ENCODE results near the gene CCDC198. TPM values are rescaled to one million over a fixed set of nuclear protein-coding genes. Genes with fewer than 3 reads are reported as not detected.

Gene CCDC198, protein sequence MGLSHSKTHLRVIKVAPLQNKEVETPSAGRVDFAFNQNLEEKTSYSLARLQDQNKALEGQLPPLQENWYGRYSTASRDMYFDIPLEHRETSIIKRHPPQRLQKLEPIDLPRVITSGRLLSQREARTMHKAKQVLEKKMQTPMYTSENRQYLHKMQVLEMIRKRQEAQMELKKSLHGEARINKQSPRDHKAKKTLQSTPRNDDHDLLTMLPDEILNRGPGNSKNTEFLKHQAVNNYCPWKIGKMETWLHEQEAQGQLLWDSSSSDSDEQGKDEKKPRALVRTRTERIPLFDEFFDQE
- 0.28 TPM for polyA plus RNA-seq (ENCODE audit: insufficient read length)

DNA sequence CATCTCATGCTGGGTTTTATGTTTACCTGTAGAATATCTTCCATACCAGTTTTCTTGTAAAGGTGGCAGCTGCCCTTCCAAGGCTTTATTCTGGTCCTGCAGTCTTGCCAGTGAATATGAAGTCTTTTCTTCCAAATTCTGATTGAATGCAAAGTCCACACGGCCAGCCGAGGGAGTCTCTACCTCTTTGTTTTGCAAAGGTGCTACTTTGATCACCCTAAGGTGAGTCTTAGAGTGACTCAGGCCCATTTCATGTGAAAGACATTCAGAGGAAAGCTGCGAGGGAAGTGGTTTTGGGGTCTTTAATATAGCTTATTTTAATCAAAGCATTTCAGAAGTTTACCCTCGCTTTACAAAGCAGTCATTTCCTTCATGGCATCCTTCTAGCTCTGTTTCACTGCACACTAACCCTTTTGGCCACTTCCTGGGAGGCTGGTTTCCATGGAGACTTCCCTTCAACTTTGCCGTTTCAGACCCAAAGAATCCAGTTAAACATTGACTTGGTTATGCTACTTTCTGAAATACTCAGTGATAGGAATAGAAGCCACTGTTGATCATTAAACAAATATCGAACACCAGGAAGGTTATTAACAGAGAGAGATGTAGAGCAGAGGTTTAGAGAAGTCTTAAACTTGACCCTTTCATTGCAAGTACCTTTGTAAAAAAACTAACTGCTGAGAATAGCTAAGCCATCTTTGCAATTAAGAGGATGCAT is at the start of gene CCDC198:
Gene CCDC198 (minus strand): TSS at position 391 of the 715 bp plus-strand sequence. CDS start 142 bp downstream, at position 249.
- DNase-seq = no peak

DNA sequence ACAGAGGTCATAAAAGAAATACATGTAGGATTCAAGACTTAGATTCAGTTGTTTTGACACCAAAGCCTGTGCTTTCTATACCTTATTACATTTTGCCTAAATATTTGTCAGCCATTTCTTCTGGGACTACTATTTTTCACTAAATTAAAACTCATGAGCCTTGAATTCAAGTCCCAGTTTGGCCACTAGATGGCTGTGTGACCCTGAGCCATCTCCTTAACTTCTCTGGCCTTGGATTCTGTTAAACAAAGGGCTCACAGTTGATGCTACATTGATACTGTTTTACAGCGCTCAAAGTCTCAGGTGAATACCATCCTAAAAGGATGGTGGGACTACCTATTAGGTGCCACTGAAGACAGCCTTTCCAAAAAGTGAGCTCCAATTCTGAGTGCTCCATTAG is 39.6 kb upstream of the CCDC198 start:
- peak; percentile 6 for DNase-seq

DNA sequence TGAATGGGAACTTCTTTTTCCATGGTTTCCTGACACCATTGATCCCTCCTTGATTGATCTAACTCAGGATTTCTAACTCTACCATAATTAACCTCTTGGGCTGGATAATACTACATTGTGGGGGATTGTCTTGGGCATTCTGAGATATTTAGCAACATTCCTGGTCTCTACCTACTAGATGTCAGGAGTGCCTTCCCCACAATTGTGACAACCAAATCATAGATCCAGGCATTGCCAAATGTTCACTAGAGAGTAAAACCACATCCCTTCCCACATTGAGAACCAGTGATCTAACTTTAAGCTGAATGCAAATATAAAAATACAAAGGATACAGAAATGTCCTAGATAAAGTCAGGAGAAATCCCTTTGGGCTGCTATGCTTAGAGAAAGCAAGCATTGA is 36.9 kb upstream of the CCDC198 start:
- no peak for DNase-seq

DNA sequence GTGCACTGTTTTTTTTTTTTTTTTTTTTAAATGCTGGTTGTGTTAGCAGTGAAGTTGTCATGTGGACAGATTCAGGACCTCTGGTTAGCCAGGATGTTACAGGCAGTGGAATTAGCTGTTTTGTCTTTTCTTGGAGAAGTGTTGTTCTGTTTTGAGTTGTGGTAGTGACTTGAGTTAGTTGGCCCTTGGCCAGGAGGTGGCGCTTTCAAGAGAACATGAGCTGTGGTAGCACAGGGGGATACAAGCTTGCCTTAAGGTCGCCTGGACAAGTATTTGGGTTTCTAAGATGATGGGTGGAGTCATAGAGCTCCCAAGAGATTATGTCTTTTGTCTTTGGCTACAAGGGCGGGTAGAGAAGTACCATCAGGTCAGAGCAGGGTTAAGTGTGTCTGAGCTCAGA is 33.3 kb upstream of the CCDC198 start:
- no peak for DNase-seq

DNA sequence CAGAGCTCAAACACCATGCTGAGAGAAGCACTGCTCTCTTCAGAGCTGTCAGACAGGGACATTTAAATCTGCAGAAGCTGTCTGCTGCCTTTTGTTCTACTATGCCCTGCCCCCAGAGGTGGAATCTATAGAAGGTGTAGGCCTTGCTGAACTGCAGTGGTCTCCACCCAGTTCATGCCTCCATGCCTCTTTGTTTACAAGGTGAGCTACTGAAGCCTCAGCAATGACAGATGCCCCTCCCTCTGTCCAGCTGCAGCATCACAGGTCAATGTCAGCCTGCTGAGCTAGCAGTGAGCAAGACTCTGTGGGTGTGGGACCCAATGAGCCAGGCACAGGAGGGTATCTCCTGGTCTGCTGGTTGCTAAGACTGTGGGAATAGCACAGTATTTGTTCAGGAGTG is 25.4 kb upstream of the CCDC198 start:
- no peak for DNase-seq

DNA sequence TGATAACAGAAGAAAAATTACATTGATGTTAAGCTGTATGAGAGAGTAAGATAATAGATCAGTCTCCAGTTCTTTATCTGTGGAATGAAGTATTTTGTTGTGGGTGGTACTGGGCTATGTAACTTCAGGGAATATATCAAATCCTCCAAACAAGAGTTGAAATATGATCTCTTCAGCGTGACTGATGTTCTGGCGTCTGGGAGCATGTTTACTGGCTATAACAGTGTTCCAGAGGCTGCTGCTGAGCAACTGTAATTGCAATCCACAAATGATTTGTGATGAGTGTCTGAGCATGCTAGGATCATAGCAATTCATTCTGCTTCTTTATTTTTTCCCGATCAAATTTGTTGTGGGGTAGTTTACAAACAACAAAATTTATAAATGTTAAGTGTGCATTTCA is 18.6 kb upstream of the CCDC198 start:
- peak; percentile 33 for DNase-seq

DNA sequence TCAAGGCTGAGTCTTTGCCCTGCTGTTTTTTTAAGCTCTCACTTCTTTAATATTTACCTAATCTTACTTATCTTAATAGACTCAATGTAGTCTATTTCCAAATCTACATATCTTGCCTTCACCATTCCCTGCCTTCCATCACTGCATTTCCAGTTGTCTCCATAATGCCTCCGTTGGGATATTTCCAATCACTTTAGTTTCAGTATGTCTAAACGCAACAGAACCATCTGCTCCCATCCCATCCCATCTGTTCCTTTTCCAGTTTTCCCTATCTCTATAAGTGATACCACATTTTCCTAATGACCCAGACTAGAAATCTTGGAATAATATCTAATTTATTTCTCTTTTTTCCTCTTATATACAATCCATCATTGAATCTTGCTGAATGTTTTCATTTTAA is 15.1 kb upstream of the CCDC198 start:
- DNase-seq = no peak

DNA sequence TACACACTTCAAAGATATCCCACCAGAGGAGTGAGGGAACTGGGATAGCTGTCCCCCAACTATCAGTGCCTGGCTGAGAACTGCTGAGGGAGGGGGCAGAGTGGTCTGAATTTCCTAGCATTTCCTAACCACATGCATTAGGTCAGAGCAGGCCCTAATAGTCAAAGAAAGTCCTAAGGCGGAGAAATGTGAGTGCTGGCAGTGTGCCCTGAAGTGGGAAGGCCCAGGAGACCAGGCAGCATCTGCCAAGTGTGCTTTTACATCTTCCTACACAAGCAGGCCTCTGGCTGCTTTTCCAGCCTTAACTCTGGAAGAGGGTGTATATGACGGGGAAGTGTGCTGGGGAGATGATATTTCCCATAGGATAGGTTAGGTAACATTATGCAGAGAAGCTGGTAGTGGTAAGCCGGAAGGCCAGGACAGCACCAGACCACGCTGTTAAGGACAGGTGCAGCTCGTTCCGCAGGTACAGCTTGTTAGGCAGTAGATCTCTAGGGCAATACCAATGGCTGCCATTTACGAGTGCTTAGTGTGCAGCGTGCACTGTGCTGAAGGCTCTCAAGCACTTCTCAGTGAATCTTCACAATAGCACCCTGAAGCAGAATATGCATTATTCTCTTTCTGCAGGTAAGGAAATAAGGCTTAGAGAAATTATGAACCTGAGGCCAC is 9.1 kb upstream of the CCDC198 start:
- DNase-seq = peak; percentile 43

DNA sequence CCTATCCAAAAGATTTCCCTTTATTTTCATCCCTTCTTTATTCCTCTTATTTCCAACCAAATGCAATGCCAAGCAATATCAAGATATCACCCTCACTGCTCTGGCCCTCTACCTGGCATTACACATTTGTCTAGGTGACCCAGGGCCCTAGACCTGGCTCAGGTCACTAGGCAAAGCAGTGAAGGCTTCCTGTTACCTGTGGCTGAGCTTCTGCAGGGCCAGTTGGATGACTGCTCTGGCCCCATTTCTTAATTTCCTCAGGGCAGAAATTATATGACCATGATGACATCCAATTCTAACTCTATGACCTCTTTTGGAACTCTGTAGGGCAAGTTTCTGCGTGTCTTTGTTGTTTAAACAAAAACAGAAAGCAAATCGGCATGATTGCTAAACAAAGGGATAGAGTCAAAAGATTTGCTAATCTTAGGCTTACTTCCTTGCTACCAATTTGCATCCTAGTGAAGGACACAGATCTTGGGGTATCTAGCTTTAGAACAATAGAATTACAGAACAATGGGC is 7.4 kb upstream of the CCDC198 start:
- no peak for DNase-seq

DNA sequence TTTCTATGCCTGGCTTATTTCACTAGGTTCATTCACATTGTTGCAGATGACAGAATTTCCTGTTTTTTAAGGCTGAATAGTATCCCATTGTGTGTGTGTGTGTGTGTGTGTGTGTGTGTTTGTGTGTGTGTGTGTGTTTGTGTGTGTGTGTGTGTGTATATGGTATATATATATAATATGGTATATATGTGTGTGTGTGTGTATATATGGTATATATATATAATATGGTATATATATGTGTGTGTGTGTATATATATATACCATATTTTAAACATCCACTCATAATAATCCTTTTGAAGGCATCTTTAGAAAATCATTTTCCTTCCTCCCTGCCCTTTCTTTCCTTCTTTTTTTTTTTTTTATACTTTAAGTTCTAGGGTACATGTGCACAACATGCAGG is 5.0 kb upstream of the CCDC198 start:
- DNase-seq = no peak

DNA sequence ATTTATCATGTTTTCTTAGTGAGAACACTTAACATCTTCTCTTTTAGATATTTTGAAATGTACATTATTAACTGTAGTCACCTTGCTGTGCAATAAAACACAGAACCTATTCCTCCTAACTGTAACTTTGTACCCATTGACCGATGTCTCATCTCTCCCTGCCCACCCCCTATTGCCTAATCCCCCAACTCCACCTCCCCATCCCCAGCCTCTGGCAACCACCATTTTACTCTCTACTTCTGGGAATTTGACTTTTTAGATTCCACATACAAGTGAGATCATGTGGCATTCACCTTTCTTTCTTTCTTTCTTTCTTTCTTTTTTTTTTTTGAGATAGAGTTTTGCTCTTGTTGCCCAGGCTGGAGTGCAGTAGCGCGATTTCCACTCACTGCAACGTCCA is 4.4 kb upstream of the CCDC198 start:
- no peak for DNase-seq

DNA sequence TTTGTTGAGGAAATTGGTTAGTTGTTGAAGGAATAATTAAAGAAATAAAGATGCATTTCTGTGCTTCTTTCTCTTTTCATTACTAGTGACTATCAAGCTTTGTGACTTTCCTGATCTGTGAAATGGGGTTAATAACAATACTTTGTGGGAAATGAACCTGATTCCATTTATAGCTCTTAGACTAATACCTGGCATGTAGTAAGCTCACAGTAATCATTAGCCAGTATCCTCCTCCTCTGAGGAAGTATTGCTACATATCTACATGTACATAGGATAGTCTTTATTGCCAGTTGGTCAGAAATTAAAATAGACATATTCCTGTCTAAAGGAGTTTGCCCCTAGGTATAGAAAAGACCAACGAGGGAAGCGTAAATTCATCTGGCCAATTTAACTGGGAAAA is 1.8 kb upstream of the CCDC198 start:
- no peak for DNase-seq

DNA sequence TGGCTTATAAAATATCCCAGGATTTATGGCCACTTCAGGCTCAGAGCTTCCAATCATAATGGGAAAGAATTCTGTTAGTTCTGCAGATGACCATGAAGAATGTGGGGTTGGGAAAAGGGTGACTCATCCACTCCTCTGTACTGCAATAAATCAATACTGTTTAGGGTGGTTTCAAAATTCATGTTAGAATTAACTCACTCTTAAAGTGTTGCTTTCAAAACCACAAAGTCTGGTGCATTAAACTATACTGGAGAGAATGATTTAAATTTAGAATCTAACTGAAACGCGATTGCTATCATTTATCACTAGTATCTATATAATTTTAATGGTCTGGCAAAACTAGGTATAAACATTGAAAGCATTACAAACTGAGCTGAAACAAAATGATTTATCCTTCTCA is 798 bp downstream of the CCDC198 start:
- no peak for DNase-seq

DNA sequence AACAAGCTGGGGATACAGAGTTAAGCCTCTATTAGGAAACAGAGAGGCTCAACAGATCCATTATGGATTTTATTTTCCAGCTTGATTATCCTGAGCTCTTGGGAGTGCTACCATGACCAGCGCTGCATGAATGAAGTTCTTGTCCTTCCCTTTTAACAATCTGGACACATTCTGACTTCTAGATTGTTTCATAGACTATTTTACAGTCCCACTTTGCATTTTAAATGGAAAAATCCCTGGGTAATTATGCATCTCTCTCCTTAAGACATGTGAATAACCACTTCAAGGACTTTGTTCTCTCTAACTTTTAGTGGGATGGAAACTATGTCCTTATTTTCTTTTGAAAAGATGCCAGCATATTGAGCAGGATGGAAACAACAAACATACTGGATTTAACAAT is 2.0 kb downstream of the CCDC198 start:
- no peak for DNase-seq

DNA sequence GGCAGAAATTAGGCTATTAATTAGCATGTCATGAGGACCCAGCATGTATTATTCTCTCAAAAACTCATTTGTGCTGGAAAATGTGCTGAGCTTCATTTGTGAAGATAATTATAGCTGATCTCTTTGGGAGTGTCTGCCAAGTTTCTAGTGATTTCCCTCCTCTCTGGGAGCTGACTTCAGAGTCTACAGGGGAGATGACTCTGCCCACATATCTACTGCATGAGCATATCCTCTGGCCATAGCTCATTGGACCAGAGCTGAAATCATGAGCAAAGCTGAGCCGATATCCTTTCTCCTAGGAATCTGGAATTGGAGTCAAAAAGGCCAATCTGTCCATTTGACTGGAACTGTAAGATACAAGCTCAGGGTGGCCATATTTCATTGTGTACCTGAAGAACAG is 5.9 kb downstream of the CCDC198 start:
- no peak for DNase-seq

DNA sequence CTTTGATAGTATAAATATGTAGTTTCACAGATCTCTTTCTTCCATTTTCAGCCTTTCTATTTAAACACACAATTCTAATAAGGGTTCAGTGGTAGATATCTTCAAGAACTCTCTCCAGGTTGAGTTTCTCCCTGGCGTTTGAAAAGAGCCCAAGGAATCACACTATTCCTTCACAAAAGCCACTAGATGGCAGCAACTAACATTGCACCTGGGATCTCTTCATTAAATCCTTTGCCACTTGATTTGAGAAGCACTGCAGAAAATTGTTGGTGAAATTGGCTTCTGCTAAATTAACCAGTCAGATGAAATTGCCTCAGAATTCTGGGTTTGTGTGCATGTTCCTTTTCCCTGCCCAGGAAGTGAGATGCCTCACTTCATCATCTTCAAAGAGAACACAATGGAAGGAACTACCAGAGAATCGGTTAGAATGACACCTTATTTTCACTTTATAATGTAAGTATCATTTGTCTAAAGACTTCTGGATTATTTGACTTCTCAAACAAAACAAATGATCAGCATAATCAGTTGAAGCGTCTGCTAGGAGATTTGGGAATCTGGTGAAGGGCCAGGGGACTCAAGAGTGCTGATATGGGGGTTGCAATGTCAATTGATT is 6.8 kb downstream of the CCDC198 start:
- DNase-seq = peak; percentile 19

DNA sequence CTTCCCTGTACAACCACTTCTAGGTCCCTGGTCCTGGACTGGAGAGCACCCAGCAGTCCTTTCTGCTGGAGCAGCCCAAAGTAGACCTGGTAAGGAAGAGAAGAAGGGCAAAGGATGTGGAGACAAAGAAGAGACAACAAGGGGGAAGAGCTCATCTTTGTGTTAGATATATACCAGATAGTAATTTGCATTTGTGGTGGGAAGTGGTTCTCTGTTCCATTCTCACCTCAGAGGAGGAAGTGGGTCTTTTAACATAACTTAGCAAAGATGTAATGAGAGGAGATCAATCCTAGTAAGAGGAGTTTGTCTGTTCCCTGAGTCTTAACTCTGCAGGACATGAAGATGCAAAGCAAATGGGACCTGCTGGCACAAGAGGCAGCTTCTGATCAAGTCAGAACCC is 8.0 kb downstream of the CCDC198 start:
- DNase-seq = no peak

DNA sequence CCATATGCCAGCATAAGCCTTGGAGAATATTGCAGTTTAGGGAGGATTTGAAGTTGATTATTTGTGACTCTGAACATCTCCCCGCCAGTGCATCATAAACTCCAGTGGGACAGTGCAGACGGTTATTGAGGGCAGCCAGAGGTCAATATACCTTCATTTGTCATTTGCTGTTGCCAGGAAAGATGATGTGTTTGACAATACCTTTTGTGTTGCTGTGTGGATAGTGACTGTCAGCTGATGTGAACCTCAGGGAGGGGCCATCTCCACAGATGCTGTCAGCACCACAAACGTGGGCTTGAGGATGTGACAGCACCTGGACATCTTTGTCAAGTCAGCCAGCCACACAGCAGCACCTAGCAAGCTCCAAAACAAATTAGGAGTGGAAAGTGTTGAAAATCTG is 11.5 kb downstream of the CCDC198 start:
- no peak for DNase-seq

DNA sequence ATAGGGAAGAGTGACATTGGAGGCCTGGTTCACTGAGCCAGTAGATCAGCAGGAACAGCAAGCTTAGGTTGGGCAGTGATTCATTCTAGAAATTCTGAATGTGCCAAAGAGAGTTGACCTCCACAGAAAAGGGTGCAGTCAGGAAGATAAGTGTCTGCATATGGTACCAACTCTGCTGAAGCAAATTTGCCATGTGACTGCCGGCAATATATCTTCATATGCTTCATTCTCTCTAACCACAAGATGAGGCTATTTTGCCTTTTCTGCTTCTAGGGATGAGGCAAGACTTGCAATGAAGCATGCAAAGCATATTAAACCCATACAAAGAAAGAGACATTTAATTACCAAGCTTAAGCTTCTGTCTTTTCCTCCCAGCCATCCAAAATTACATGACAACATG is 13.6 kb downstream of the CCDC198 start:
- DNase-seq = no peak

DNA sequence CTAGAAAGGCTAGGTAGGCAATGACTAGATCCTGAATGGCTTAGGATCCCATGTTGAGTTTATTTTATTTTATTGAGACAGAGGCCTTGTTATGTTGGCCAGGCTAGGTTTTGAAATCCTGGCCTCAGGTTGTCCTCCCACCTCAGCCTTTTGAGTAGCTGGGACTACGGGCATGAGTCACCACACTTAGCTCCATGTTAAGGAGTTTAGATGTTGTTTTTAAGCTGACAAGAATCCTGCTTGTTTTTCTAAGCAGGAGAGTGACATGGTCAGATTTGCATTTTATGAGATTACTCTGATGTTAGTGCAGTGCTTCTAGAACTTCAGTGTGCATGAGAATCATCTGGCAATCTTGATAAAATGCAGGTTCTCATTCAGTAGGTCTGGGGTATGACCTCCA is 14.5 kb downstream of the CCDC198 start:
- no peak for DNase-seq

DNA sequence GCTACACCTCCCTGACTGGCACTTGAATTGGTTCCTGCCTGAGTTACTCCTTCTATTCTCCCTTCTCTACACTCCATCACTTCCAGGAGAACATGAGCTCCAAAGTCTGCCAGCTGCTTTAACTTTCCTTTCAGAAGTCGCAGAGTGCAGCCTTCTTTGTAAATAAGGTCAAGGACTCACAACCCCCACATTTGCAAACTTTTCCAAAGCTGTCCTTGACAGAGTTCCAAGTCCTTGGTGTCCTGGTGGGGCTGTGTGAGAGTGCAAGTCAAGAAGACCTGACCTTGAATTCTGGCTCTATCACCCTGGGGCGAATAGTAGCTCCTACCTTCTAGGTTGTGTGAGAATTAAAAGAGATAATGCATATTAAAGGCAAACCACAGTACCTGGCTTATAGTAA is 15.6 kb downstream of the CCDC198 start:
- DNase-seq = no peak

DNA sequence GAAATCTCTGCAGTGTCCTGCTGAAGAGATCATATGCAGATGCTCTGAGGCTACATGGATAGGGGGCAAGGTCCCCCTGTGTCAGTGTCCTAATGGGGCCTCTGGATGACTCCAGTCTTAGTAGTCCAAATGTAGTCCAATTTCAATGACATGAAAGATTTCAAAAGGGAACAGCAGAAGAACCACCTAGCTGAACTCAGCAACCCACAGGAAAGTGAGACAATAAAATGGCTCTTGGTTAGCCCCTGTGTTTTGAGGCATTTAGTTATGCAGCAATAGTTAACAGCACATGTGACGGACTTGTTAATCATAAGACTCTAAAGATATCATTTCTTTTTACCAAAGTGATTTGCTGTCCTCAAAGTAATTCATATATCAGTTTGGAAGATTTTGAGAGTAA is 22.7 kb downstream of the CCDC198 start:
- no peak for DNase-seq

Measured in hindlimb muscle (tissue), 1 donor.